K562 (cell line): Measurements from ENCODE around the gene COL4A6. TPM values are rescaled to one million over a fixed set of nuclear protein-coding genes. Genes with fewer than 3 reads are reported as not detected.

ENCODE experiments used
- ATAC-seq: fragments of 200-7000 bp; cut with Tn5 transposase; 3 replicates; pipeline ENCODE4 v1.9.1; 2020; ENCODE audit warnings: moderate library complexity
- BruUV-seq: library from RNA; stranded (reverse); fragments of 400-500 nt; replicated peaks from 2 replicates; lab custom pipeline; 2021; lab: Mats Ljungman, UMichigan
- CTCF ChIA-PET: fragments of 300-600 bp; formaldehyde crosslinking; extraction: SDS; loops from one replicate; lab custom pipeline; 2021; ENCODE audit warnings: low intra/inter-chr PET ratio; lab: Yijun Ruan, JAX
- POLR2A ChIA-PET: fragments of 300-600, 350-650 bp; sonication (Branson Sonifier 250); formaldehyde crosslinking; extraction: SDS; loops from one replicate; lab custom pipeline; 2021; ENCODE audit warnings: antibody characterized with exemption, inconsistent platforms; lab: Yijun Ruan, JAX
- DNase-seq, 4 experiments: peaks; one replicate each; pipeline versions ENCODE4 v3.0.0 to v3.0.0-alpha.2; 2011 to 2018; ENCODE audit warnings: low spot score in 3 of 4, mixed read lengths in 3 of 4; ENCODE audit errors: extremely low read depth in 1 of 4
- FAIRE-seq: peaks from 2 replicates; lab custom pipeline; 2011; peaks lifted over from hg19 to GRCh38; lab: Jason Lieb, UNC
- H2AFZ ChIP-seq: 2 replicates; pipeline ENCODE4 v1.6.0; 2011; ENCODE audit warnings: low read depth, low read length, control low read depth, inconsistent platforms
- H3K27ac ChIP-seq: fragments of 200-600 bp; 3 replicates; pipeline ENCODE4 v1.8.0; 2011; ENCODE audit warnings: low read depth, mild to moderate bottlenecking, control low read depth, inconsistent platforms, low read length, moderate library complexity, mixed read lengths; ENCODE audit errors: extremely low read depth
- H3K27me3 ChIP-seq, 2 experiments: fragments of 300-600 bp in 1 of 2; 2 replicates in 1 of 2; 3 replicates in 1 of 2; pipeline versions ENCODE4 v1.6.0 to v1.8.0; 2011; ENCODE audit warnings: inconsistent platforms in 2 of 2, low read length in 2 of 2, mild to moderate bottlenecking in 1 of 2, mixed read lengths in 1 of 2, moderate library complexity in 1 of 2; ENCODE audit not compliant: control insufficient read depth in 2 of 2, insufficient read depth in 2 of 2
- H3K36me3 ChIP-seq: fragments of 300-600 bp; 3 replicates; pipeline ENCODE4 v1.8.0; 2011; ENCODE audit warnings: mild to moderate bottlenecking, low read length, inconsistent platforms; ENCODE audit not compliant: control insufficient read depth, insufficient read depth
- H3K4me1 ChIP-seq, 2 experiments: fragments of 200-600 bp in 1 of 2; replicated peaks in 1 of 2; 2 replicates in 1 of 2; 3 replicates in 1 of 2; pipeline versions ENCODE4 v1.5.1 to v1.8.0; 2011; ENCODE audit warnings: inconsistent platforms in 2 of 2, low read length in 2 of 2, mild to moderate bottlenecking in 1 of 2, mixed read lengths in 1 of 2, moderate library complexity in 1 of 2; ENCODE audit not compliant: control insufficient read depth in 2 of 2, insufficient read depth in 2 of 2
- H3K4me2 ChIP-seq: 2 replicates; pipeline ENCODE4 v1.6.1; 2011; ENCODE audit warnings: low read length, control low read depth, inconsistent platforms, mixed read lengths; ENCODE audit not compliant: insufficient read depth
- H3K4me3 ChIP-seq: fragments of 200-600 bp; sonication (generic), shearing (Covaris generic); 2 replicates; pipeline ENCODE4 v1.5.1; 2016; ENCODE audit warnings: control low read depth, inconsistent platforms
- H3K79me2 ChIP-seq: fragments of 200-600 bp; 3 replicates; pipeline ENCODE4 v1.8.0; 2011; ENCODE audit warnings: low read length, inconsistent platforms; ENCODE audit not compliant: control insufficient read depth, insufficient read depth
- H3K9ac ChIP-seq, 2 experiments: 2 replicates each; pipeline versions ENCODE4 v1.6.0 to v1.6.1; 2011; ENCODE audit warnings: low read depth in 2 of 2, low read length in 2 of 2, control low read depth in 1 of 2, inconsistent platforms in 1 of 2, mild to moderate bottlenecking in 1 of 2, mixed read lengths in 1 of 2; ENCODE audit not compliant: insufficient read depth in 1 of 2
- H3K9me1 ChIP-seq: one replicate; pipeline ENCODE4 v1.6.0; 2011; ENCODE audit warnings: inconsistent platforms, mild to moderate bottlenecking, low read length, moderate library complexity; ENCODE audit not compliant: control insufficient read depth, insufficient read depth
- H3K9me3 ChIP-seq: replicated peaks from 2 replicates; pipeline ENCODE4 v1.5.1; 2011; ENCODE audit warnings: low read depth, low read length, inconsistent platforms; ENCODE audit not compliant: control insufficient read depth, insufficient read depth
- H4K20me1 ChIP-seq: replicated peaks from 2 replicates; pipeline ENCODE4 v1.6.1; 2011; ENCODE audit warnings: low read length, inconsistent platforms, mixed read lengths; ENCODE audit not compliant: control insufficient read depth, insufficient read depth
- AFF1 ChIP-seq, 2 experiments: fragments of 450-650 bp; IDR thresholded peaks; 2 replicates each; pipeline ENCODE4 v1.6.1; 2018; ENCODE audit warnings: mild to moderate bottlenecking in 2 of 2, low read depth in 1 of 2; ENCODE audit not compliant: partially characterized antibody in 2 of 2
- E2F1 ChIP-seq: sonication (generic); formaldehyde crosslinking; IDR thresholded peaks from 2 replicates; pipeline ENCODE4 v1.8.1; 2023; ENCODE audit warnings: mild to moderate bottlenecking, missing genetic modification reagents, moderate library complexity
- E2F5 ChIP-seq: sonication (generic); formaldehyde crosslinking; IDR thresholded peaks from 2 replicates; pipeline ENCODE4 v1.8.0; 2022; ENCODE audit warnings: mild to moderate bottlenecking, missing genetic modification reagents
- EP300 ChIP-seq: IDR thresholded peaks from 2 replicates; pipeline ENCODE4 v1.6.1; 2012; ENCODE audit warnings: low read length, improper control_type of control experiment
- FUS ChIP-seq: fragments of 200-400 bp; formaldehyde crosslinking; optimal IDR thresholded peaks from 2 replicates; pipeline ENCODE3; 2017; ENCODE audit warnings: low read depth, low read length
- L3MBTL2 ChIP-seq: fragments of 450-650 bp; IDR thresholded peaks from 2 replicates; pipeline ENCODE4 v1.6.1; 2016; ENCODE audit warnings: mild to moderate bottlenecking, moderate library complexity
- NUFIP1 ChIP-seq: fragments of 450-650 bp; IDR thresholded peaks from 2 replicates; pipeline ENCODE4 v1.6.1; 2018; ENCODE audit not compliant: partially characterized antibody
- PHF21A ChIP-seq: fragments of 450-650 bp; IDR thresholded peaks from 2 replicates; pipeline ENCODE4 v1.6.1; 2017; ENCODE audit warnings: low read depth, borderline replicate concordance
- SAFB ChIP-seq: fragments of 200-400 bp; formaldehyde crosslinking; IDR thresholded peaks from 2 replicates; pipeline ENCODE4 v1.6.1; 2017; ENCODE audit warnings: low read depth, low read length, borderline replicate concordance
- SAFB2 ChIP-seq: fragments of 200-400 bp; formaldehyde crosslinking; IDR thresholded peaks from 2 replicates; pipeline ENCODE4 v1.6.1; 2018; ENCODE audit warnings: borderline replicate concordance, low read length, low read depth, moderate library complexity; ENCODE audit not compliant: severe bottlenecking
- SPI1 ChIP-seq: IDR thresholded peaks from 2 replicates; pipeline ENCODE4 v1.6.1; 2011; ENCODE audit warnings: low read depth, low read length, control low read depth, borderline replicate concordance
- STAT5B ChIP-seq: fragments of 250-450 bp; sonication (Bioruptor Pico); IDR thresholded peaks from 2 replicates; pipeline ENCODE4 v1.8.0; 2021; ENCODE audit warnings: mild to moderate bottlenecking, inconsistent platforms
- ZFP91 ChIP-seq: sonication (generic); formaldehyde crosslinking; IDR thresholded peaks from 2 replicates; pipeline ENCODE4 v1.8.0; 2022; ENCODE audit warnings: mild to moderate bottlenecking, missing genetic modification reagents
- ZNF143 ChIP-seq: sonication (generic); formaldehyde crosslinking; IDR thresholded peaks from 2 replicates; pipeline ENCODE4 v1.9.0; 2022; ENCODE audit warnings: mild to moderate bottlenecking, missing genetic modification reagents
- ZNF311 ChIP-seq: fragments of 250-450 bp; sonication (Bioruptor Pico); IDR thresholded peaks from 2 replicates; pipeline ENCODE4 v1.4.0; 2020; ENCODE audit warnings: mild to moderate bottlenecking, moderate library complexity
- WGBS: fragments of 100-300 bp; shearing (Covaris generic); methylation state at CpG from one replicate; pipeline ENCODE4 v1.1.6; 2016; ENCODE audit warnings: low coverage, mixed read lengths; ENCODE audit not compliant: insufficient coverage; ENCODE audit errors: missing lambda C conversion rate; 5-methylcytosine and 5-hydroxymethylcytosine counted together
- in situ Hi-C: fragments of 300-500 bp; cut with MboI; formaldehyde crosslinking; loops from 4 replicates; pipeline ENCODE4 v1.15.0; 2018; ENCODE audit warnings: inconsistent platforms, mixed read lengths
- intact Hi-C: fragments of 100-400 bp; cut with micrococcal nuclease; formaldehyde crosslinking; loops from 2 replicates; pipeline ENCODE4 v1.14.2; 2022
- polyA plus RNA-seq, 8 experiments: library from polyadenylated mRNA; depleted of rRNA in 4 of 8; stranded (reverse) in 5 of 8; unstranded in 3 of 8; fragments of >200 nt; fragmentation: Nextera tagmentation in 2 of 8; fragmentation: Illumina TruSeq in 1 of 8; extraction: Ambion mirVana in 2 of 8; extraction: Trizol in 1 of 8; gene quantifications; 2 replicates each; pipeline versions ENCODE4 v1.2.1 to v1.2.3, GENCODE V29; 2011 to 2014; ENCODE audit warnings: inconsistent platforms in 1 of 8, missing spikeins in 1 of 8
- total RNA-seq, 7 experiments: library from RNA; depleted of rRNA in 6 of 7; stranded (reverse); fragments of >200 nt in 6 of 7; fragmentation: Illumina TruSeq in 2 of 7; extraction: Trizol in 2 of 7; gene quantifications; 2 replicates each; pipeline versions ENCODE4 v1.2.1 to v1.2.3, GENCODE V29; 2011 to 2021; ENCODE audit warnings: low replicate concordance in 1 of 7

Gene COL4A6
- total and polyA plus RNA-seq, 9 of the 15 experiments (the other 6 are each of a cell fraction or from before 2014, with no cell fraction given) = 0.02 to 0.05 TPM; not detected in 7

- H3K9me3 ChIP-seq = no peaks in the 10 kb centered on the region
- no peaks in the 10 kb centered on the region for H3K79me2 ChIP-seq
- DNase-seq (no peak), ATAC-seq (no peak), FAIRE-seq (no peak)
- H3K27me3 ChIP-seq = no peaks in the 10 kb centered on the region
- H3K27ac ChIP-seq = no peak overlapping the region
- POLR2A ChIA-PET = no interaction called here
- no peak overlapping the region for H2AFZ ChIP-seq
- intact Hi-C loops = no loop called here
- WGBS = 0% methylated on average over 6 of the region's 6 CpGs
- no peaks in the 10 kb centered on the region for H3K9me1 ChIP-seq
- H3K4me1 ChIP-seq = no peaks in the 10 kb centered on the region
- no peaks in the 10 kb centered on the region for H3K36me3 ChIP-seq
- H3K4me3 ChIP-seq = no peak overlapping the region
- BruUV-seq = no TSS peak
- H4K20me1 ChIP-seq = no peaks in the 10 kb centered on the region
- no peak overlapping the region for H3K9ac ChIP-seq
- no peak overlapping the region for H3K4me2 ChIP-seq
- in situ Hi-C loops = no loop called here
- CTCF ChIA-PET = no interaction called here
- TF ChIP-seq ZFP91 (CRISPR knock-in tag) (no peak), STAT5B (CRISPR knock-in tag) (no peak), NUFIP1 (no peak), PHF21A (no peak), E2F1 (CRISPR knock-in tag) (no peak), AFF1 (IDR thresholded peaks at IDR 0.05; ENCODE audit: low read depth in 1 of 2, partially characterized antibody in 2 of 2) (no peak), L3MBTL2 (no peak), SAFB2 (no peak), SPI1 (no peak), FUS (no peak), E2F5 (CRISPR knock-in tag) (no peak), ZNF311 (CRISPR knock-in tag) (no peak), EP300 (no peak), ZNF143 (CRISPR knock-in tag) (no peak), SAFB (no peak)
Measured at GRCh38 chrX:108270739-108271396, 167.4 kb downstream of the COL4A6 start.
